GM19397 (cell line): ENCODE measurements around the gene C1orf159.
A peak's percentile ranks its signal among the peaks of the same experiment; 100 is the strongest.
"Not testable (repeated sequence)": the region's sequence is repeated elsewhere in the genome, so short reads cannot be mapped to it uniquely, and the experiment has no call there.

Experiments
- ATAC-seq: cut with Tn5 transposase; IDR thresholded peaks from one replicate; pipeline ENCODE4 v1.9.1; 2021; ENCODE audit warnings: mild to moderate bottlenecking, moderate library complexity; ENCODE audit not compliant: unreplicated experiment

C1orf159 gene

GRCh38 chr1:1082239-1082775, 33.6 kb downstream of the C1orf159 start:
- ATAC-seq, result no peak

GRCh38 chr1:1081311-1082238, 34.3 kb downstream of the C1orf159 start:
- ATAC-seq, result no peak

- ATAC-seq, result no peak
Measured at GRCh38 chr1:1080951-1081310, 35.0 kb downstream of the C1orf159 start.

GRCh38 chr1:1080122-1080757, 35.6 kb downstream of the C1orf159 start:
- no peak for ATAC-seq

- ATAC-seq, result no peak
Measured at GRCh38 chr1:1079408-1080121, 36.3 kb downstream of the C1orf159 start.

- not testable (repeated sequence) for ATAC-seq
Measured at GRCh38 chr1:1077396-1077795, 38.5 kb downstream of the C1orf159 start.

- ATAC-seq, result no peak
Measured at GRCh38 chr1:1075148-1075935, 40.5 kb downstream of the C1orf159 start.

- no peak for ATAC-seq
Measured at GRCh38 chr1:1074631-1075147, 41.2 kb downstream of the C1orf159 start.

GRCh38 chr1:1073743-1074587, 41.9 kb downstream of the C1orf159 start, which contains the start of gene RNF223:
RNF223 (minus strand) TSS chr1:1074306; CDS start chr1:1072566, 1,740 bp downstream.
- no peak for ATAC-seq

- no peak for ATAC-seq
Measured at GRCh38 chr1:1072849-1073742, 42.8 kb downstream of the C1orf159 start.

GRCh38 chr1:1072299-1072848, 43.5 kb downstream of the C1orf159 start:
- ATAC-seq, result no peak

GRCh38 chr1:1071486-1072298, 44.2 kb downstream of the C1orf159 start:
- ATAC-seq, result no peak

GRCh38 chr1:1069711-1070676, 45.9 kb downstream of the C1orf159 start:
- ATAC-seq, result no peak

- peak; percentile 68 for ATAC-seq
Measured at GRCh38 chr1:1069056-1069710, 46.7 kb downstream of the C1orf159 start.

GRCh38 chr1:1068517-1069055, 47.3 kb downstream of the C1orf159 start:
- no peak for ATAC-seq
